Activated CD4-positive, alpha-beta T cell treated with anti-CD3 and anti-CD28 coated beads for 36 hours (primary cell): ENCODE measurements around the gene COL4A2. TPM values are rescaled to one million over a fixed set of nuclear protein-coding genes. Genes with fewer than 3 reads are reported as not detected.

Source experiments
- ATAC-seq: fragments of 200-7000 bp; cut with Tn5 transposase; one replicate; pipeline ENCODE4 v1.10.0; 2021; ENCODE audit warnings: mild to moderate bottlenecking, moderate library complexity
- CTCF ChIA-PET: fragments of 350-600 bp; sonication (Branson Sonifier 250); formaldehyde crosslinking; loops from one replicate; lab custom pipeline; 2021; ENCODE audit warnings: antibody characterized with exemption; lab: Charles Lee
- POLR2A ChIA-PET: fragments of 350-600 bp; sonication (Branson Sonifier 250); formaldehyde crosslinking; loops from one replicate; lab custom pipeline; 2021; ENCODE audit warnings: antibody characterized with exemption, inconsistent platforms; lab: Charles Lee
- DNase-seq: peaks from one replicate; pipeline ENCODE4 v3.0.0-alpha.2; 2020
- H3K27ac Mint-ChIP-seq: one replicate; pipeline ENCODE4 v1.8.0; 2021; ENCODE audit warnings: mixed read lengths
- H3K27me3 Mint-ChIP-seq: one replicate; pipeline ENCODE4 v1.8.0; 2021; ENCODE audit warnings: mixed read lengths
- H3K36me3 Mint-ChIP-seq: one replicate; pipeline ENCODE4 v1.8.0; 2021; ENCODE audit warnings: low read depth, mixed read lengths
- H3K4me1 Mint-ChIP-seq: one replicate; pipeline ENCODE4 v1.8.0; 2021; ENCODE audit warnings: mixed read lengths
- H3K4me3 Mint-ChIP-seq: one replicate; pipeline ENCODE4 v1.8.0; 2021; ENCODE audit warnings: mild to moderate bottlenecking, moderate library complexity, mixed read lengths
- H3K9me3 Mint-ChIP-seq: one replicate; pipeline ENCODE4 v1.8.0; 2021; ENCODE audit warnings: low read depth, mixed read lengths
- intact Hi-C, 2 experiments: fragments of 100-400 bp; cut with DNase I in 1 of 2; cut with micrococcal nuclease in 1 of 2; formaldehyde crosslinking; loops; one replicate each; pipeline versions ENCODE4 v1.14.2 to v1.15.1; 2022 to 2024; cut with DNase I, micrococcal nuclease
- total RNA-seq, 2 experiments: library from RNA; stranded (reverse); gene quantifications; one replicate each; pipeline ENCODE4 v1.2.3, GENCODE V29; 2021

COL4A2 gene
- total RNA-seq, 2 experiments from 2014 or later = not detected

DNA sequence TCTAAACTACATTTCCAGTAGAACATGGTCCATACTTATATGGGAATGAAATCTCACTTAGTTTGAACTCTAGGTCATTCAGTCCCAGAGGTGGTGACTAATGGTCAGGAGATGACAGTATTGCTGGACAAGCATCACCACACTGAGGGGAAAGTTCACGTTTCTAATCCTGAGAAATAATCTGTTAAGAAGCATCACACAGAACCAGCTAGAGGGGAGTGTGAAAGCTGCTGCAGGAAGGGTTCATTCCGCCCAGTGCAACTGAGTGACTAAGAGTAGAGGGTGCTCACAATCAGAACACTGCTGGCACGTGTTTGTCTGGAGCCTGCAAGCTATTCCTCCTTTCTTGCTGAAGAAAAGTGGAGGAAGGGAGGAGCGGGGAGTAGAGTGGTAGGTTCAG lies 2.8 kb upstream of the COL4A2 start:
- intact Hi-C loops = no loop called here
- DNase-seq (no peak), ATAC-seq (no peak)
- ChIA-PET POLR2A (no interaction called here), CTCF (interaction anchor here (1.0 kb wide), 1 partner anchor 152 kb away, joined by 3 read pairs; no protein-coding TSS in a partner anchor)
- H3K27ac Mint-ChIP-seq = no peak overlapping the region
- H3K9me3 Mint-ChIP-seq = no peaks in the 10 kb centered on the region
- H3K4me3 Mint-ChIP-seq = no peak overlapping the region
- H3K36me3 Mint-ChIP-seq = no peaks in the 10 kb centered on the region
- H3K27me3 Mint-ChIP-seq = peaks cover 65% of the 10 kb centered on the region
- H3K4me1 Mint-ChIP-seq = peaks cover 14% of the 10 kb centered on the region

DNA sequence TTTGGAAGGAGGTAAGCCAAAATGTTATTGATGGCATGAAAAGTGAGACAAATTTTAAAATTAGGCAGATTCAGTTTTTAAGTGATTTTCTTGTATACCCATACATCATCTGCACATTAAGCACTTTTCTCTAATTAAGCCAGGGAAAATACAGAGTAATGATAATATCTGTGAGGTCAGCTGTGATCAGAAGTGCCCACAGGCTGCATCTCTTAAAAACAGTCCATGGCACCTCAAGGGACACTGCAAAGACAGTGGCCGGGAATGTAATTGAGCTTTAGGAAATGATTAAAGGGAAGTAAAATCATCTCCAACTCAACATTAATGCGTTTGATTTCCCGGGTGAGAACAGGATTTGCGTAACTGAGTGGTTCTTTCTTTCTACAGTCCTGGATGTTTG lies 2.1 kb upstream of the COL4A2 start:
- intact Hi-C loops = loop anchor here in 1 of 2 experiments (5.0 kb wide), 1 partner anchor 117 kb away; no protein-coding TSS in a partner anchor
- H3K4me3 Mint-ChIP-seq = no peak overlapping the region
- H3K4me1 Mint-ChIP-seq = peaks cover 14% of the 10 kb centered on the region
- no peaks in the 10 kb centered on the region for H3K9me3 Mint-ChIP-seq
- peaks cover 66% of the 10 kb centered on the region for H3K27me3 Mint-ChIP-seq
- no peak for DNase-seq
- no peaks in the 10 kb centered on the region for H3K36me3 Mint-ChIP-seq
- ChIA-PET POLR2A (no interaction called here), CTCF (no interaction called here)
- H3K27ac Mint-ChIP-seq = no peak overlapping the region
- ATAC-seq = no peak

DNA sequence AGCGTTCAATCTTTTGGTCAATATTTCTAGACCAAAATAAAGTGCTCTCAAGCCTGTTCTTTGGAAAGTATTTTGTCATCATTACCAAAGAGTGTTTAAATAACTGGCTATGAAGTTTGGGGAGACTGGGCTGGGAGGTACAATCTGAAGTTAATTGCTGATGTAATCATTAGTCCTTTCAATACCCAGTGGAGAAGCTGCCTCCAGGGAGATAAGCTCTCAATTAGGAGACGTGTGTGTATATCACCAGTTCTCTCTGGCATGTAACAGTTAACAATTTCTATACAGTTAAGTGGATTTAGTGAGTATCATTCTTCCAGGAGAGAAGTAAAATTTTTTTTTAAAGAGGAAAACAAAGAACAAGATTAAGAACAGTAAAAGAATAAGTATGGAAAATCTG lies 1.5 kb upstream of the COL4A2 start:
- DNase-seq = no peak
- no peak overlapping the region for H3K4me3 Mint-ChIP-seq
- no peak for ATAC-seq
- no peak overlapping the region for H3K27ac Mint-ChIP-seq
- H3K36me3 Mint-ChIP-seq = no peaks in the 10 kb centered on the region
- H3K4me1 Mint-ChIP-seq = peaks cover 14% of the 10 kb centered on the region
- intact Hi-C loops = loop anchor here in 1 of 2 experiments (5.0 kb wide), 1 partner anchor 117 kb away; no protein-coding TSS in a partner anchor
- H3K27me3 Mint-ChIP-seq = peaks cover 67% of the 10 kb centered on the region
- ChIA-PET POLR2A (no interaction called here), CTCF (no interaction called here)
- no peaks in the 10 kb centered on the region for H3K9me3 Mint-ChIP-seq

DNA sequence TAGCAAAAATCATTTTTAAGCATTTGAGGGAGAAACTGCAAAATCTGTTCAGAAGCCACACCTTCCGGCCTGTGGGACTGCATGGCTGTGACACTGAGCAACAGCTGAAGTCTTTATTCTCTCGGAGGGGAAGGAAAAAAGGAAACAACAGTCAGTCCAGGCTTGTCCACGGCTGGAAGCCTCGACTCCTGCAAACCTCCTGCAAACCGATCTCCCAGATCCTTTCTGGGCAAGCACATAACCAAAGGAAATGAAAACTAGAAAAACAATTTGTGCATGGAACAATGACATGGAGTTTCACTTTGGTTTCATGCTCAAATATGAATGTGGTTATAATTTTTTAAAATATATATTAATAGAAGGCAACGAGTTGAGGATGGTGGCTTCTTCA lies 1.1 kb upstream of the COL4A2 start:
- intact Hi-C loops = loop anchor here in 1 of 2 experiments (5.0 kb wide), 1 partner anchor 116 kb away; no protein-coding TSS in a partner anchor
- Mint-ChIP-seq H3K27ac (no peak overlapping the region), H3K36me3 (no peaks in the 10 kb centered on the region), H3K27me3 (peaks cover 68% of the 10 kb centered on the region), H3K4me3 (no peak overlapping the region), H3K9me3 (no peaks in the 10 kb centered on the region), H3K4me1 (peaks cover 14% of the 10 kb centered on the region)
- ChIA-PET CTCF (no interaction called here), POLR2A (no interaction called here)
- ATAC-seq (no peak), DNase-seq (no peak)

DNA sequence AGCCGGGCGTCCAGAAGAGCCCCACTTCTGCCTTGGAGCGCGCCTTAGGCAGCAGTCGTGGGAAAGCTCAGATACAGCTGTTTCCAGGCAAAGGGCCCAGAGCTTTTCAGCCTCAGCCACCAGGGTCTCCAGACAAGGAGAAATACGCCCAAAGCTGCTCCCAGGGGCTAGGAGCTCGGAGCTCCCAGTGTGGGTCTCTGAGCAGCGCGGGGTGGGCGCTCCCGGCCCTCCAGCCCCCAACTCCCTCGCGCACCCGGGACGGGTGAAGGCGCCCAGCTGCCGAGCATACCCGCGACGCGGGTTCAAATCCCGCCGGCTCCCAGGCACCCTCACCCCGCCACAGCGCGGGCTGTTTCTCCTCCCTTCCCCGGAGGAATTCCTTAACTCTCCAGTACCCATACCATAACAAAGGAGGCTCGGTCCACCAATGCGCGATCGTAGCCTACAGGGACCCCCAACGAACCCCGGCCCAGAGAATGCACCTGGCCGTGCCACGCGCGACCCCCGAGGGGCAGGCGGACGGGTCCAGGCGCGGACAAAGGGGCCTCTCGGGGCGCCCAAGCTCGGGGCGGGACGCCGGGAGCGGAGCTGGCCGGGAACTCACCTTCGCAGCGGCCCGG lies 634 bp upstream of the COL4A2 start:
- no peaks in the 10 kb centered on the region for H3K9me3 Mint-ChIP-seq

DNA sequence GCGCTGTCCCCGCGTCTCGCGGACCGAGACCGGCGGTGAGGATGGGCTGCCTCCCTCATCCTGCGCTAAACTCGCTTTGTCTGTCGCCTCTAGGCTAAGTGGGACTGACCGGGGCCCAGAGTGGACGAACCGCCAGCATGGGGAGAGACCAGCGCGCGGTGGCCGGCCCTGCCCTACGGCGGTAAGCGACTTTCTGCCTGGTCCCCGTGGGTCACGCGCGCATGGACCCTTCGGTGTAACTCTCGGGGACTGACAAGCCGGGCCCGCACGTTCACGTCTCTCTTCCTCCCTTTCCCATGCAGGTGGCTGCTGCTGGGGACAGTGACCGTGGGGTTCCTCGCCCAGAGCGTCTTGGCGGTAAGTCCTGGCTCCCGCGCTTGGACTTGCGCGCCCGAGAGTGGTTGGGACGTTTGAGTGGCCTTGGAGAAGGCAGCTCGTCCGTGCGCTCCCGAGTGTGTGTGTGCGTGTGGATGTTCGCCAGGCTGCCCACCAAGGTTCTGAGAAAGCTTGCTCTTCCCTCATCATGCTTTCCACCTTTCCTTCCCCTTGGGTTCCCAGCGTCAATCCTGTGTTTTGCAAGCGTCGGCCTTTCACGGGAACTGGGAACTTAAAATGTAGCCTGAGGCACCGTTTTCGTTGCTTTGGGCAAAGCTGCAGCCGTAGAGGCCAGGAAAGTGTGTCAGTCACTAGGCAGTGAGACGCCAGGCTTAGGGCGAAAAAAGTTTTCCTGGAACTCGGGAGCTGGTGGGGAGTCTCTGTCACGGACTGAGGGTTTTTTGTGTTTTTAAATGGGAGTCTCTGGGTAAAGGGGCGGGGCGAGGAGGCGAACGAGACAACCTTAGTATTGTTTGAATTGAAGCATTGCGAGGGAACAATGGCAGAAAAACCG lies 927 bp downstream of the COL4A2 start:
- Mint-ChIP-seq H3K4me1 (peaks cover 14% of the 10 kb centered on the region), H3K27ac (no peak overlapping the region), H3K27me3 (peaks cover 70% of the 10 kb centered on the region), H3K36me3 (no peaks in the 10 kb centered on the region), H3K4me3 (peak overlapping the region; percentile 13), H3K9me3 (no peaks in the 10 kb centered on the region)
- intact Hi-C loops = loop anchor here in 1 of 2 experiments (5.0 kb wide), 1 partner anchor 114 kb away; no protein-coding TSS in a partner anchor
- ATAC-seq (no peak), DNase-seq (no peak)
- POLR2A ChIA-PET = no interaction called here
- CTCF ChIA-PET = no interaction called here

More for the DNA sequence above, 634 bp upstream of the COL4A2 start:
- CTCF ChIA-PET = no interaction called here
- ATAC-seq (no peak), DNase-seq (no peak)
- Mint-ChIP-seq H3K4me3 (no peak overlapping the region), H3K27me3 (peaks cover 69% of the 10 kb centered on the region), H3K4me1 (peaks cover 14% of the 10 kb centered on the region), H3K27ac (no peak overlapping the region), H3K36me3 (no peaks in the 10 kb centered on the region)
- intact Hi-C loops = loop anchor here in 1 of 2 experiments (5.0 kb wide), 1 partner anchor 116 kb away; no protein-coding TSS in a partner anchor
- POLR2A ChIA-PET = no interaction called here

DNA sequence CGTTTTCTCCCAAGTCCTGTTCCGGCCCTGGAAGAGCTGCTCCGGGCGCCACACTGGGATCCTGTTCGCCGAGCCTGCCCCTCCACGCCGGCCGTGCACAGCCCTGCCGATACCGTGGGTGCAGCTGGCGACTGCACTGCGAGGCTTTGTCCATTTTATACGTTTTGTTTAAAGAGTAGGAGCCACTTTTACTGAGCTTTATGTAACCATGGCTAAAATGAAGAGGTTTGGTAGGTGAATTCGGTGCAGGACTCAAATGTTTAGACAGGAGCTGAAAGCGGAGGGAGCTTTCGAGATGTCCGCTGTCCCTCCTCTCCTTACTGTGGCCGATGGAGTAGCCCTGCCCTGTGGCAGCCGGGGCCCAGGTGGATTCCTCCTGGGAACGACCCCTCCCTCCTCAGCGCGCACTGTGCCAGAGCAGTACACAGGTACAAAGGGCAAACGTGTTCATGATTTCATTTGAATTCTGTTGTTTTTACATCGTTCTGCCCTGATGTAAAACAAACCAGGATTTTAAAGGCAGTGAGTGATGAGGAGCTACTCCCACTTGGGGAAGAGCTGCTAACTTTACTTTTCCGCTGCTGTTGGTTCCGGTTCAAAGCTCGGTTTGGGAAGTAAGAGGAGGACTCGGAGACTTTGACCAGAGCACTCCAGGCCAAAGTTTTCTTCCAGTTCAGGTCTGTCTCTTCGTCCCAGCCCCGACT lies 1.7 kb downstream of the COL4A2 start:
- intact Hi-C loops = loop anchor here in 1 of 2 experiments (5.0 kb wide), 1 partner anchor 113 kb away; no protein-coding TSS in a partner anchor
- Mint-ChIP-seq H3K4me1 (peaks cover 14% of the 10 kb centered on the region), H3K27ac (no peak overlapping the region), H3K27me3 (peaks cover 67% of the 10 kb centered on the region), H3K9me3 (no peaks in the 10 kb centered on the region), H3K4me3 (no peak overlapping the region), H3K36me3 (no peaks in the 10 kb centered on the region)
- DNase-seq (no peak), ATAC-seq (no peak)
- POLR2A ChIA-PET = no interaction called here
- CTCF ChIA-PET = no interaction called here

DNA sequence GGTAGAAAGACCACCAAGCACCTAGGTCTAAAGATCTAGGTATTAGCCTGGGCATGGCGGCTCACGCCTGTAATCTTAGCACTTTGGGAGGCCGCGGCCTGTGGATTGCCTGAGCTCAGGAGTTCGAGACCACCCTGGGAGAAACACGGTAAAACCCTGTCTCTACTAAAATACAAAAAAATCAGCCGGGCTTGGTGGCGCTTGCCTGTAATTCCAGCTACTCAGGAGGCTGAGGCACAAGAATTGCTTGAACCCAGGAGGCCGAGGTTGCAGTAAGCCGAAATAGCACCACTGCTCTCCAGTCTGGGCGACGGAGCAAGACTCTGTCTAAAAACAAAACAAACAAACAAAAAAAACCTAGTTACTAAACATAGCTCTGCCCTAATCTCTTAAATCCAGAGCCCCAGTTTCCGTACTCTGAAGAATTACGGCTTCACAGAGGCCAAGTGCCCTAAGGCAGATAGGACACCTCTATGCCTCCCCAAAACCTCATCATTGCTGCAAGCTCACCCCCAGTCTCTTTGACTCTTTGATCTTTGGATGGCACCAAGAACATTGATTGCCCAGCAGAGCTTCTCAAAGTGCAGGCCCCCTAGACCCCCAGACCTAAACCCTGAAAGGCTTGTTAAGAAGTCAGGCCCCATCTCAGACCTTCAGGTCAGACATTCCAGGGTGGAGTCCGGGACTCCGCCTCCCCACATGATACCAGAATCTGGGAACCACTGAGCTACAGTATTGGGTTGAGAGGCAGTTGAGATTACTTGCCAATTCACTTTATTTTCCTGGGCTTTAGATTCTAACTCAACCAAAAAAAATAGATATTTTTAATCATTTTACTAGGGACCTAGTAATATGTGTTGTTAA lies 2.8 kb downstream of the COL4A2 start:
- H3K27ac Mint-ChIP-seq = no peak overlapping the region
- ATAC-seq (no peak), DNase-seq (no peak)
- H3K27me3 Mint-ChIP-seq = peaks cover 64% of the 10 kb centered on the region
- H3K36me3 Mint-ChIP-seq = no peaks in the 10 kb centered on the region
- H3K4me1 Mint-ChIP-seq = peaks cover 14% of the 10 kb centered on the region
- POLR2A ChIA-PET = no interaction called here
- CTCF ChIA-PET = no interaction called here
- no peaks in the 10 kb centered on the region for H3K9me3 Mint-ChIP-seq
- H3K4me3 Mint-ChIP-seq = no peak overlapping the region
- intact Hi-C loops = loop anchor here (5.0 kb wide), 2 partner anchors 112 to 802 kb away; no protein-coding TSS in a partner anchor

DNA sequence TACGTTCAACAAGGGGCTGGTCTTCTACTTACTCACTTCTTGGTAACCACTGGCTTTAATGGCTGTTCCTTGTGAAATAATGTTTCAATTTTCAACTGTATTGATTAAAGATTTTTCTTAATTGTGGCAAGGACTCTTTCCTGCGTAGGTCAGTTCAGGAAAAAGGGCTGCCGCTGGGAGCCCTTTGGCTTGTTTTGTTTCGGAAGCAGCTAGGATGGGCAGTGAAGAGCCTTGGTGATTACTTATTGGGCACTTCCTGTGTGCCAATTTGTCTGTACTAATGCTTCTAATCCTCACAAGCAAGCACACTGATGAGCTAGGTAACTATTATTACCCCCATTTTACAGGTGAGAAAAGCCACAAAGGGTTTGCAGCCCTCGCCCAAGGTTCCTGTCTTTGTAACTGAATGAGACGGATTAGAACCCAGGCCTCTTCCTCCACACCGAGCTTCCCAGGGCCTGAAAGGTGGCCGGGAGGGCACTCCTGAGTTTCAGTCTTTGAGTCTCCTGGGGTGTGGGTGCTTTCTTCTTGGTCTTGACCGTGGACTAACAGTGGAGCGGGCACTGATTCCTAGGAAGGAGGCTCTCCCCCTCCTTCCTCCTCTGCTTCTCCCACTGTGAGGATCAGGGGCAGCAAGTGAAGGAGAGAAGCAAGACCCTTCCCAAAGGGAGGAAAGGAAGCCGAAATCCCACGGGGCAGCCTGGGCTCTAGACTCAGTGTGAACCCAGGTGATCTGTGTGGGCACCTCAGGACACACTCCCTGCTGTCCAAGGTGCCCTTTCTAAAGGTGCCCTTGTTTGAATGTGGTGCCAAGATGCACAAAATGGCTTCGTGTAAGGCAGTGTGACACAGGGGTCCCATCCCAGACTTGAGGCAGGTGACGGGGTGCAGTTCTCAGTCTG lies 3.7 kb downstream of the COL4A2 start:
- DNase-seq (no peak), ATAC-seq (no peak)
- H3K36me3 Mint-ChIP-seq = no peaks in the 10 kb centered on the region
- ChIA-PET CTCF (no interaction called here), POLR2A (no interaction called here)
- intact Hi-C loops = loop anchor here in 1 of 2 experiments (5.0 kb wide), 1 partner anchor 802 kb away; no protein-coding TSS in a partner anchor
- H3K4me1 Mint-ChIP-seq = peaks cover 11% of the 10 kb centered on the region
- H3K27ac Mint-ChIP-seq = no peak overlapping the region
- peaks cover 60% of the 10 kb centered on the region for H3K27me3 Mint-ChIP-seq
- H3K9me3 Mint-ChIP-seq = no peaks in the 10 kb centered on the region
- no peak overlapping the region for H3K4me3 Mint-ChIP-seq
